Stimulated activated CD4-positive, alpha-beta T cell treated with anti-CD3 and anti-CD28 coated beads, Interleukin-1b, Interleukin-23, amount 100 ng/mL, for 48 hours (primary cell): ENCODE measurements around the gene SYT1.

Experiments used
- DNase-seq: peaks from one replicate; pipeline ENCODE4 v3.0.0-alpha.2; 2020

The SYT1 gene

GRCh38 chr12:79454338-79454843, 589.8 kb downstream of the SYT1 start:
- DNase-seq, result no peak

DNA sequence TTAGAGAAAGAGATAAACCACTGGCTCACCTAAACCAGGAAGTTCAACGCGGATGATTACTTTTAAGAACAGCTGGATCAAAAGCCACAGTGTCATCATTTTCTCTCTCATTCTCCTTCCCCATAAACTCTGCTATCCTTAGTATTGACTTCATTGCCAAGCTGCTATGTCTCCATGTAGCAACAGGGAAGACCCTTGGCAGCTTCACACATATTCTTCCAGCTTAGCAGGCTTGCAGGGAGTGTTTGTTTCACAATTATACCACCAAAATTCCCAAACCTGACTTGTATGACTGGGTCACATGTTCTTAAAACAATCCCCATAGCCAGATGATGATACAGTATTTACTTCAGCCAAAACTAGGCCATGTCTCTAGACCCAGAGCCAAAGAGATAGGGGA, 590.7 kb downstream of the SYT1 start:
- no peak for DNase-seq

DNA sequence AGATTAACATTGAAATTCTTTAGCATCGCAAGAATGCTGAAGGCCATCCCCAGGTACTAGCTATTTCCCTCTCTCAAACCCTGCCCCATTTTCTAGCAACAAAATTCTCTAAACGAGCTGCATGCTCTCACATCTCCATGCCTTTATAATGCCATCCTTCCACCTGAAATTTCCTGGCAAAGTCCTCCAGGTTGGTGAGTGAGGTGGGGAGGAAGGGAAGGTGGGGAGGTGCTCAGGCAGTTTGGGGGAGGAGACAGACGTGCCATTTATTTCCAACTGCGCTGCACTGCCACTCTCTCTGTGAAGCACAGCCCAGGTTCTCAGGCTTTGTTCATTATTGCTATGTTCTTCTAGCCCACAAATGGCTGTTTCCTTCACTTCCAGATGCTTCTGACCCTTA, 617.7 kb downstream of the SYT1 start:
- no peak for DNase-seq

DNA sequence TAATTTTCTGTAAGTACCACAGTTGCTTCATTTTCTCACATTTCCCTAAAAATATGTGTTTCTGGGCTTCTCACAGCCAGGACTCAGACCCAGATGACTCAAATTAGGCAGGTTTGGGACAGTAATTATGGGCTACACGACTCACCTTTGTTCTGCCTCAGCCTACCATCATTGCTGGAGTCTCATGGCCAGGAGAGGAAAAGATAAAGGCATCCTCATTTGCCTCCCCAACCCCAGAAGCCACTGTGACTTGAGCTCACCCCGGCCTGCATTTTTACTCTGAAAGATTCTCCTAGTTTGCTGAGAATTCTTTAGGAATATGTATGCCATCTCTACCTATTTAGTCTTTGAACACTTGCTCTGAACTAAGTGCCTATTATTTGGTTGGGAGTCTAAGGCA, 618.3 kb downstream of the SYT1 start:
- no peak for DNase-seq

GRCh38 chr12:79486154-79486553, 621.6 kb downstream of the SYT1 start:
- no peak for DNase-seq

GRCh38 chr12:79487386-79488110, 623.0 kb downstream of the SYT1 start:
- DNase-seq, result no peak
